ENCODE results near the gene SHTN1.

The SHTN1 gene

GRCh38 chr10:116918583-116918982 is 86.4 kb downstream of the SHTN1 start:
- no peak for DNase-seq (ENCODE audit: low spot score)

- DNase-seq (ENCODE audit: low spot score): no peak
Observed at GRCh38 chr10:116917481-116917880, 87.5 kb downstream of the SHTN1 start.

GRCh38 chr10:116915340-116915739 is 89.6 kb downstream of the SHTN1 start:
- DNase-seq (ENCODE audit: low spot score): no peak

GRCh38 chr10:116913695-116914094 is 91.3 kb downstream of the SHTN1 start:
- no peak for DNase-seq (ENCODE audit: low spot score)

GRCh38 chr10:116912162-116912561 is 92.8 kb downstream of the SHTN1 start:
- no peak for DNase-seq (ENCODE audit: low spot score)

GRCh38 chr10:116910910-116911309 is 94.1 kb downstream of the SHTN1 start:
- no peak for DNase-seq (ENCODE audit: low spot score)

- DNase-seq (ENCODE audit: low spot score): no peak
Observed at GRCh38 chr10:116909307-116909706, 95.7 kb downstream of the SHTN1 start.

- no peak for DNase-seq (ENCODE audit: low spot score)
Observed at GRCh38 chr10:116907245-116907987, 97.6 kb downstream of the SHTN1 start.

GRCh38 chr10:116905845-116906210 is 99.2 kb downstream of the SHTN1 start:
- no peak for DNase-seq (ENCODE audit: low spot score)

GRCh38 chr10:116899626-116900025 is 105.4 kb downstream of the SHTN1 start:
- no peak for DNase-seq (ENCODE audit: low spot score)

GRCh38 chr10:116893686-116894037 is 111.3 kb downstream of the SHTN1 start:
- no peak for DNase-seq (ENCODE audit: low spot score)

GRCh38 chr10:116892907-116893685 is 111.9 kb downstream of the SHTN1 start:
- no peak for DNase-seq (ENCODE audit: low spot score)

- no peak for DNase-seq (ENCODE audit: low spot score)
Observed at GRCh38 chr10:116891208-116891607, 113.8 kb downstream of the SHTN1 start.

GRCh38 chr10:116889066-116889465 is 115.9 kb downstream of the SHTN1 start:
- no peak for DNase-seq (ENCODE audit: low spot score)

- DNase-seq (ENCODE audit: low spot score): no peak
Observed at GRCh38 chr10:116888380-116889055, 116.5 kb downstream of the SHTN1 start.

GRCh38 chr10:116886772-116887171 is 118.2 kb downstream of the SHTN1 start:
- DNase-seq (ENCODE audit: low spot score): no peak

GRCh38 chr10:116882639-116883038 is 122.3 kb downstream of the SHTN1 start:
- DNase-seq (ENCODE audit: low spot score): no peak

- DNase-seq (ENCODE audit: low spot score): no peak
Observed at GRCh38 chr10:116880716-116881482, 124.1 kb downstream of the SHTN1 start.

- no peak for DNase-seq (ENCODE audit: low spot score)
Observed at GRCh38 chr10:116879817-116880216, 125.2 kb downstream of the SHTN1 start.

- DNase-seq (ENCODE audit: low spot score): no peak
Observed at GRCh38 chr10:116878123-116878522, 126.9 kb downstream of the SHTN1 start.

- no peak for DNase-seq (ENCODE audit: low spot score)
Observed at GRCh38 chr10:116877391-116877790, 127.6 kb downstream of the SHTN1 start.

GRCh38 chr10:116875897-116876296 is 129.1 kb downstream of the SHTN1 start:
- DNase-seq (ENCODE audit: low spot score): no peak

Data from SK-N-DZ (cell line).